Glomerular endothelial cell (primary cell): Measurements from ENCODE around the gene MPP3. TPM values are rescaled to one million over a fixed set of nuclear protein-coding genes. Genes with fewer than 3 reads are reported as not detected.
"Not testable (repeated sequence)": the region's sequence is repeated elsewhere in the genome, so short reads cannot be mapped to it uniquely, and the experiment has no call there.

Experiments
- DNase-seq: peaks from one replicate; pipeline ENCODE4 v3.0.0-alpha.2; 2011; ENCODE audit warnings: low read depth, low spot score; ENCODE audit errors: extremely low read depth
- total RNA-seq: library from RNA; depleted of rRNA; stranded (reverse); fragments of >200 nt; gene quantifications from 2 replicates; pipeline ENCODE4 v1.2.3, GENCODE V29; 2015

MPP3 gene
- total RNA-seq, 1 donor from 2014 or later = 4.1 TPM

GRCh38 chr17:43864161-43864984 lies 31.4 kb upstream of the MPP3 start:
- no peak for DNase-seq

DNA sequence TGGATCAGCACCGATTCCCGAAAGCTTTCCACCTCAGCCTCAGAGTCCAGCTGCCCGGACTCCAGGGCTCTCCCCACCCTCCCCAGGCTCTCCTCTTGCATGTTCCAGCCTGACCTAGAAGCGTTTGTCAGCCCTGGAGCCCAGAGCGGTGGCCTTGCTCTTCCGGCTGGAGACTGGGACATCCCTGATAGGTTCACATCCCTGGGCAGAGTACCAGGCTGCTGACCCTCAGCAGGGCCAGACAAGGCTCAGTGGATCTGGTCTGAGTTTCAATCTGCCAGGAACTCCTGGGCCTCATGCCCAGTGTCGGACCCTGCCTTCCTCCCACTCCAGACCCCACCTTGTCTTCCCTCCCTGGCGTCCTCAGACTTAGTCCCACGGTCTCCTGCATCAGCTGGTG lies 29.0 kb upstream of the MPP3 start:
- no peak for DNase-seq

DNA sequence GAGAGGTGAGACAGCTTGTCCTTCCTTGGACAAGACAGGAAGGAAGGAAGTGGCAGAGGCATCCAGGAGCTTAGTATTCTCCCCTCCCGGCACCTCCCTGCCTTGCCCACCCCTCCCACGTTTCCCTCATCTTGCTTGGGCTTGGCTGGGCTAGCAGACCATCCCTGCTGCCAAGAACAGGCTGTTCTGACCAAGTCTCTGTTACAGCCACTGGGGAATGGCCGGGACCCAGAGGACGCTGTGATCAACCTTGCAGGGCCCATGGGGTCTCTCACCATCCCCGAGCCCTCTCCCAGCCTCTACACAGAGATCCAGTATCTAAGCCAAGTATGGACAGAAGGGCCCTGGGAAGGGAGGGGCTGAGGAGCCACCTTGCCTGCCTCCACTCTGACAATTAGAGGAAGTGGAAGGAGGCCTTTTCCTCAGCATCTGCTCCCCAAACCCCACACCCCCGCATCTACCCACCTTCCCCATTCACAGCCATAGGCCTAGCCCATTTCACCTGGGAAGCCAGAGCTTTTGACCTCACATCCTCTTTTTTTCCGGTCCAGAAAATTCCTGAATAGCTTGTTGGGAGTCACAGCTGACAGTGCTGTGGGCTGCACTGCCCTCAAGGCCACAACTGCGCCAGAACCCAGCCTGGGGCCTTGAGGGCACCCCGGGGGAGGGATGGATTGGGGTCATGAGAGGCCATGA lies 28.1 kb upstream of the MPP3 start:
- no peak for DNase-seq

GRCh38 chr17:43860077-43860725 lies 27.3 kb upstream of the MPP3 start:
- no peak for DNase-seq

GRCh38 chr17:43857957-43858600 lies 25.1 kb upstream of the MPP3 start:
- DNase-seq = no peak

DNA sequence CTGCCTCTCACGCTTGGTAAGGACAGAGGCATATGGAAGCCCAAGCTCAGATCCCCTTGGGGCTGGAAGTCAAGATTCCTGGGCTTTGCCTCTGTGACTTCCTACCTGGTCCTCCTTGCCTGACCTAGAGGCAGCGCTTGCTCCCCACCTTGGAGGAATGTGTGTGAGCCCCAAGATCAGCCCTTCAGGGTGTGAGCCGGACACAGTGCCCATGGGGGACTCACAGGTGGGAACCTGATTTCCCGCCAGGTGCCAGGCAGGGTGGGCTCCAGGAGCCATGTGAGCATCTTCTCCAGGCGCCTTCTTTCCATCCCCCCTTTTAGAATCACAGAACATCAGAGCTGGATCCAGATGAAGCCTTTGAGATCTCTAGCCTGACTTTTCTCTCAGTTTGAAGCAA lies 24.2 kb upstream of the MPP3 start:
- DNase-seq = no peak

DNA sequence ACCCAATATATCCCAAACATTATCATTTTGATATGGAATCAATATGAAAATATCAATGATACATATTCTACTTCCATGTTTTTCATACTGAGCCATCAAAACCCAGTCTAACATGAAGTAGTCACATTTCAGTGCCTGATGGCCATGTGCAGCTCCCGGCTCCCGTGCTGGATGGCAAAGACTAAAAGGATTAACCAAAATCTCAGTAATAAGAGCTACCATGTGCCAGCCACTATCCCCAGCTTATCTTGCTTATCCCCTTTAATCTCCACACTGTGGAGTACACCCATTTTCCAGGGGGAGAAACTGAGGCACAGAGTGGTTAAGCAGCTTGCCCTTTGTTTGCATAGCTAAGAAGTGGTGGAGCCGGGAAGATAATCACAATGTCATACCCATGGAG lies 23.2 kb upstream of the MPP3 start:
- no peak for DNase-seq

- DNase-seq = no peak
These were observed 22.1 kb upstream of the MPP3 start for GRCh38 chr17:43855061-43855460.

GRCh38 chr17:43854498-43854897 lies 21.6 kb upstream of the MPP3 start:
- no peak for DNase-seq

- DNase-seq = no peak
These were observed 20.6 kb upstream of the MPP3 start for GRCh38 chr17:43853546-43853945.

- no peak for DNase-seq
These were observed 19.6 kb upstream of the MPP3 start for GRCh38 chr17:43852571-43852970.

DNA sequence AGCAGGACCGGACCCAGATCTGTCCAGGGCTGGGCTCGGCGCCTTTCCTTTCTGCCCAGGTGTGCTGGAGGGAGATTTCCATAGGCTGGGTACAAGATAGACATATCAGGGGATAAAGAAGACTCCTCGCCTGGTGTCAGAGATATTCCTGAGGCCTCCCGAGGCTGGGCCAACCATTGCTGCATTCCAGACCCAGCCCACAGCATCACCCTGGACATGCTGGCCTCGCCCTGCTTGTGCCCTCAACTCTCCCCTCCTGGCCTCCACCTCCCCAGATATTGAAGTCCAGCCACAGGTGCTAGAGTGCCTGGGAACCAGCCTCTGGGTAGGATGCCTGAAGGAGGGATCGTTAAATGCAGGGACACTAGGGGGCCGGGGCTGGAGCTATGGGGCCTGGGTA lies 16.2 kb upstream of the MPP3 start:
- no peak for DNase-seq

GRCh38 chr17:43848601-43849000 lies 15.7 kb upstream of the MPP3 start:
- DNase-seq = no peak

GRCh38 chr17:43846963-43847371 lies 14.0 kb upstream of the MPP3 start, which contains the start of gene CD300LG:
TSS of gene CD300LG (plus strand) at chr17:43847176. CDS start at chr17:43847217, 41 bp downstream.
- no peak for DNase-seq

DNA sequence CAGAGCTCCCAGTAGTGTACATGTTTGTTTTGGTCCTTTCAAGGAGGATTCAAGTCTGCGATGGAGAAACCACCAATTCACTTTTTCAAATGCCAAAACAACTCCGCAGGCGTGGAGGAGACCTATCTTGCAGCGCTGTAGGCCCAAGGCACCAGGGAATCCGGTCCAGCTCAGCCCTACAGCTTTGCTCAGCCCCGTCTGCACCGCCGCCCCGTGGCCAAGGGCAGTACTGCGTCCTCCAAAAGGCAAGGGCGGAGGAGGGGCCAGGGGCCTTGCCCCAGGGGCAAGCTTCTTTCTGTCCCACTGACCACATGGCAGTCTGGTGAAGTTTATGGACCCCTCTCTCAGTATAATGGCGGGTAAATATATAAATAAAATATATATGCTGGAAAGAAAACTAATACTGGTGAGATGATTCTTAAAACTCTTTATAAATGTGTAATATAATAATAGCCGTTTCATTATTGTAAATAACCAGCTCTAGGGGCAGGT lies 13.3 kb upstream of the MPP3 start:
- DNase-seq = peak; percentile 12

- DNase-seq = no peak
These were observed 12.8 kb upstream of the MPP3 start for GRCh38 chr17:43845766-43846165.

GRCh38 chr17:43844241-43844640 lies 11.3 kb upstream of the MPP3 start:
- DNase-seq = no peak

DNA sequence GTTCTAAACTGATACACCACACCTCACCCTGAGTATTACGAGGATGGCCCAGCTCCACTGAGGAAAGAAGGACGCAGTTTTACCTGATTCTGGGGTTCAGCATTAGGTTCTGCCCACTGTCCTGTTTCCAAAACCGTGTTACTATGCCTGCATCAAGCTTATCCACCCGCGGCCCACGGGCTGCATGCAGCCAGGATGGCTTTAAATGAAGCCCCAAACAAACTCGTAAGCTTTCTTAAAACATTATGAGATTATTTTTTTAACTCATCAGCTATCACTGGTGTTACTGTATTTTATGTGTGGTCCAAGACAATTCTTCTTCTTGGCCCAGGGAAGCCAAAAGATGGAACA lies 10.0 kb upstream of the MPP3 start:
- no peak for DNase-seq

DNA sequence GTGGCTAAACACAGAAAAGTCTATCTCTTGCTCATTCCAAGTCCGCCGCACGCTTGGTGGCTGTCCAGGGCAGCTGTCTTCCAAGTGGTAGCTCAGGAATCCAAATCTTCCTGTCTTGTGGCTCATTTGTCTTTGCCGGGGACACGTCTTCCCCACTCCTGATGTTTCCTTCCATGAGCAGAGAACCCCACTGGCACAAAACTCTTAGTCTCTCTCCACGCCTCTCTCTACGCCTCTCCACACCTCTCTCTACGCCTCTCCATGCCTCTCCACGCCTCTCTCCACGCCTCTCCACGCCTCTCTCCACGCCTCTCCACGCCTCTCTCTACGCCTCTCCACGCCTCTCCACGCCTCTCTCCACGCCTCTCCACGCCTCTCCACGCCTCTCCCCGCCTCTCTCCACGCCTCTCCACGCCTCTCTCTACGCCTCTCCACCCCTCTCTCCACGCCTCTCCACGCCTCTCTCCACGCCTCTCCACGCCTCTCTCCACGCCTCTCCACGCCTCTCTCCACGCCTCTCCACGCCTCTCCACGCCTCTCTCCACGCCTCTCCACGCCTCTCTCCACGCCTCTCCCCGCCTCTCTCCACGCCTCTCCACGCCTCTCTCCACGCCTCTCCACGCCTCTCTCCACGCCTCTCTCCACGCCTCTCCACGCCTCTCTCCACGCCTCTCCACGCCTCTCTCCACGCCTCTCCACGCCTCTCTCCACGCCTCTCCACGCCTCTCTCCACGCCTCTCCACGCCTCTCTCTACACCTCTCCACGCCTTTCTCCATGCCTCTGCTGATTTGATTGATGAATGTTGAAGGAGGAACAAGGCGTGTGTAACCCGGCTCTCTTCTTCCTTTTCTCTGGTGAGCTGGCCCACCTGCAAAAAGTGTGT lies 9.4 kb upstream of the MPP3 start:
- DNase-seq = not testable (repeated sequence)

- DNase-seq = no peak
These were observed 8.3 kb upstream of the MPP3 start for GRCh38 chr17:43841282-43841681.
